Ecto neural progenitor cell (in vitro differentiated cells): ENCODE measurements around the gene FAM13A.

Experiments used
- DNase-seq: peaks from one replicate; pipeline ENCODE4 v3.0.0-alpha.2; 2018; ENCODE audit warnings: low spot score

The FAM13A gene

DNA sequence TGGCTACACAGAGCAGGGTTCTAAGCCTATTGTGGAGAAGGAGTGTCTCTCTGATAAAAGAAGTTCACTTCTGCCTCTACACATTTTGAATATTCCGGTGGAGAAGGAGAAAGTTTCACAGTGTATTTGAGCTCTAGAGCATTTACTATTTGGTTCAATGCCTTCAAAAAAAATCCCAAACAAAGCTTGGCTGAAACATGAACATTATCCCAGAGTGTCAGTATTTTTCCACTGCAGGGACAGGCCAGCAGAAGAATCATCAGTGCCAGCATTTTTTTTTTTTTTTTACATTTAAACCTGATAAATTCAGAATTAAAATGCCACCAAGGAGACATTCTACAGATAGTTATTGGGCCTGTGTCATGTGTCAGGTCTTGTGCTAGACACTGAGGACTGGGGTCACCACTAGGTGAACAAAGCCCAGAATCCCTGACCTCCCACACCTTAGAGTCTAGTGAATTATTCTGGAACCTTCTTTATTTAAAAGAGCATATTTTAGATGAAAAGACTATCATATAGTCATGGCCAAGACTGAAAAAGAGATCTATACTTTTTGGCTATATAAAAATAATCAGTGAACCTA lies 311.3 kb downstream of the FAM13A start:
- no peak for DNase-seq

- no peak for DNase-seq
Measured at GRCh38 chr4:88745175-88745574, 311.8 kb downstream of the FAM13A start.

GRCh38 chr4:88744609-88745008 lies 312.4 kb downstream of the FAM13A start:
- no peak for DNase-seq

DNA sequence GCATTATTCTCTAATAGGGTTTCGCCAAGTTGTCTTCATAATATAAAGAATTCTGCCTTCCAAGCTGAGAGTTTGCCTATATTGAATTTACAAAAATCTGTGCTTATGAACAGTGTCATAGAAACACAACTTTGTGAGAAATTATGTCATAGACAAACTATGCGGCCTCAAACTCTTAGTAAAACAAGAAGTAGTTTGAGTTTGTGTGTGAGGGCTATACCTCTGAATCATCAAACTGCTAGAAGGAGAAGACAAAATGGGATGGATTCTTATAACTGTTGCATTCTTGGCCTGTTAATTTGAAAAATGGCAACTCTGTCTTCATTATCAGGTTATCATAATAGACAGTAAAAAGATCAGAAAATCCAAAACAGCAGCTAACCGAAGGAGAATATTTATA lies 313.3 kb downstream of the FAM13A start:
- DNase-seq, result no peak

DNA sequence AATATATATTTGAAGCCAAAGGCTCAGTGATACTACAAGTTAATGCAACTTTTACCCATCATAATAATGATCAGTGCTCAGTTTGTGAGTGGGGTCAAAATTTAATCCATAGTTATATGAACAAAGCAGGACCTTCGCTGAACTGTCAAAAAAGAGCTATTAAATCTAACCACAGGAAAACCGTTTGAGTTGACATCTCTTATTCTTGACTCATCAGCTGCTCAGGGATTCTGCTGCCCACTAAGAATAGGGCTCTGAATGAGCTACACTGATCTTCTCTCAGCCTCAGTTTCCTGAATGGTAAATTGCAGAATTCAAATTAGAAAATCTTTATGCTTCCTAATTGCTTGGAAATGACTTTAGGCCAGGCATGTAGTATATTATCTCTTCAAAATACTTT lies 314.4 kb downstream of the FAM13A start:
- no peak for DNase-seq

- no peak for DNase-seq
Measured at GRCh38 chr4:88738180-88738579, 318.8 kb downstream of the FAM13A start.

- no peak for DNase-seq
Measured at GRCh38 chr4:88737307-88737941, 319.6 kb downstream of the FAM13A start.

DNA sequence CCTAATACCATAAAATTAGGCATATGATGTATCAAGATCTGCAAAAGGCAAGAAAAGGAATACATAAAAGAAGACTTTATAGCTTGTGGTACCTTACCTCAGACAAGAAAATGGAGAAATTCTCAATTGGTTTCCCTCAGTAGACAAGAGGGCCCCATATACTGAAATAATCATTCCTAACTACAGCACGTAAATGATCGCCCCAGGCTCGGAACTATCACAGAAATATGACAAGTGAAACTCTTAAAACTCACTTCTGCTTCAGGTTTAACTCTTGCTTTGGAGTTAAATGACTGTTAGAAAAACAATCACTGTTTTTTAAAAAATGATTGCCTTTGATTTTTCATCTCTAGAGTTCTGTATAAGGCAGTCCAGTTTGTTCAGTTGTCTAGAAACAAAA lies 320.7 kb downstream of the FAM13A start:
- DNase-seq, result no peak

- no peak for DNase-seq
Measured at GRCh38 chr4:88735564-88735963, 321.4 kb downstream of the FAM13A start.

DNA sequence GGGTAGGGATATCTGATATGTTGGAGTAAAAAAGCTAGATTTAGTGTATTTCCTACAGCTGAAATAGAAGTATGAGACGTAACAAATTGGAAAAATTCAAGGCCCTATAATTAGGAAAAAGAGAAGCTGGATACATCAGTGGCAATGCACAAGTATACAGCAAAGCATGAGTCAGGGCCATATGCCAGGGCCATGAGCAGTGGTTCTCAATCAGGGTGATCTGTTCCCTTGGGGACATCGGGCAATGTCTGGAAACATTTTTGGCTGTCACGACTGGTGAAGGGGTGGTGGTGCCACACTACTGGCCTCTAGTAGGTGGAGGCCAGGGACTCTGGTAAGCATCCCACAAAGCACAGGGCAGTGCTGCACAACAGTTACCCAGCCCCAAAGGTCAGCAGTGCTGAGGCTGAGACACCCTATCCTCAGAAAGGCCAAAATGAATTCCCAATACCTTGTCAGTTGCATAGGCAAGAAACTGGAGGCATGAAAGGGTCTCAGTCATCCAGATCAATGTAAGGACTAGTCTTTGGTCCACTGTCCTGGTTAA lies 322.5 kb downstream of the FAM13A start:
- no peak for DNase-seq

DNA sequence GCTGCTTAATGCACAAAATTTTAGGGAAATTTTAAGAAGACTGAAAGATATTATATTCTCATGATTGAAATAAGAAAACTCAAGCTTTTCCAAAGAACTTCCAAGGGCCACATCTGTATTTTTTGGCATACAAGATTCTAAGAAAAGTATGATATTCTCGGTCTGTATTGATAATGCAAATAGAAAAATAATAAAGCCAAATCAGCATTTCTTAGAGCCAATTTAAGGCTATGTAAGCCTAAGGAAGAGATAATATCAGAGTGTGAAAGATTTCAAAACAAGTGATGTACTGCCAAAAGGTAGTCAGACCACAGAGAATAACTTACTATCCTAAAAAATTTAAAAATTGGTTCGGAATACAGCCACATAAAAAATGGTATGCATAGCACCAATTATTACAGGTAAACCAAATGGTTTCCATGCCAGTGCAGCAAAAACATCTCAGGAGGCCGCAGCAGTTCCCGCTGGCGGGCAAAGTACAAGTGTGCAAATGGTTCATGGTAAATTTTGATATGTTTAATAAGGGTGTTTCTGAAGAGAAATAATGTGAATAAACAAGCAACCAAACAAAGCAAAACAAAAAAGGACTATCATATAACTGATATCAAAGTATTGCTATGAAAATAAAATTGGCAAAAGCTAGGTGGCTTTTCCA lies 324.1 kb downstream of the FAM13A start:
- DNase-seq, result no peak

DNA sequence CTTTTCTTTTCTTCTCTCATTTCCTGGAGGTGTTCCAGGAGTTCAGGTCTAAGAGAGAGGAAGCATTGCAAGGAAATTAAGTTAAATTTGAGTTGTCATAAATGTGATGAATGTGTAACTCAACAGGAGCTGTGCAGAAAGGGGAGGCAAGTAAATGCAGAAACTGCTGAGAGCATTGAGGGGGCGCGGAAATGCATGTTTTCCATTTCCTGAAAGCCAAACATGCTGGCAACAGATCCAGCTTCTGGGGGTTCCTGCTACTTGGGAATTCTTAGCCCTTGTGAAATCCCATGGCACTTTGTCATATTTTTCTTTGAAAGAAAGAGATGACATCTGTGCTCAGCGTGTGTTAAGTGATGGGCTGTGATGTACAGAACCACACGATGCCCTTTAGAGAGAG lies 325.6 kb downstream of the FAM13A start:
- DNase-seq, result no peak

DNA sequence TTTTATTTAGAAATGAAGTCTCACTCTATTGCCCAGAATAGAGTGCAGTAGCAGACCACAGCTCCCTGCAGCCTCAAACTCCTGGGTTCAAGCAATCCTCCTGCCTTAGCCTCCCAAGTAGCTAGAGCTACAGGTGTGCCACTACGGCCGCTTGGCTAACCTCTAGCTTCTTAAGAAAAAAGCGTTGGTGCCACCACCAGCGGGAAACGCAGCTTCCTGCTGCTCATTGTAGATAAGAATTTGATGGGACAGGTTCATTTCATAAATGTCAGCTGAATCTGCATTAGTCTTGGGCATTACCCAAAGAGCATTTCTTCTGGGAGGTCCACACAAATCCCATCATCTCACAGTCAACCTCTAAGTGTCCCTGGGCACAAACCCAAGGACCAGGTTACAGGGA lies 326.2 kb downstream of the FAM13A start:
- no peak for DNase-seq

DNA sequence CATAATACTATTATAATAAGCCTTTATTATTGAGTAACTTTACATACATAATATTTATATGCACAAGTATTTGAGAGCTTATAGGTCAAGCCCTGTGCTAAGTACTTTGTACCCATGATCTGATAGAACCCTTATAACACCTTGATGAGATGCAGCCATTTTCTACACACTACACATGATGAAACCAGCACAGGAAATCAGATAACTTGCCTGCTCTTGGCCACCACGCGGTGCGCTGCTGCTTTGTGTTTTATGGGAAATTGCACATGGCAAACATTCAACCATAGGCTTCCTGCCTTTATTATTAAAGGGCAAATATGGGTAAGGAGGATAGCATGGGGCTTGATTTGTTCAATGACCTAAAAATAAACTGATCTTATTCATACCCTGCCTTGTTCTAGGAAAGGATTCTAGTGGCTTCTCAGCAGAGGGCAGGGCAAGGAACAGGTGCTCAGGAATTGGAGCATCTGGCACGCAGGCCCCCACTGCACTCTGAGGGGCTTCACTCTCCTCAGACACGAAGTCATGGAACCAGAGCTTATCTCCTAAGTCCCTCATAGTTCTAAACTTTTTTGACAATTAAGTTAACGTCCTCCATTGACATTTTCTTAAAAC lies 327.7 kb downstream of the FAM13A start:
- no peak for DNase-seq

- DNase-seq, result no peak
Measured at GRCh38 chr4:88728146-88728545, 328.8 kb downstream of the FAM13A start.

DNA sequence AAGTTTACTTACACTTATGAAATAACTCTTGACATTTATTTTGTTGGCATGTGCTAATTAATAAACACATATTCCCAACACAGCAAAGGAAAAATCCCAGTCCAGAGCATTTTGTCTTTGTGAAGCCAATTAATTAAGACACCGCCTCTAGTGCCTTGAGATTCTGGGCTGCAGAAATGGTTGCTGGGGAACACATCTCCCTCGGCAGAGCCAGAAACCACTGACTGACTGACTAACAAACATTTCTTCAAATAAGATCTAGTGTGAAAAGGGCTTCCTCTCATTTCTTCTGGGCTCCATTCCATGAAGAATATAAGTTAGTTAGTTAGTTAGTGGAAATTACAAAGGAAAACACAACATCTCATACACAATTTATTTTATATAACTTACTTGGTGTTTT lies 331.0 kb downstream of the FAM13A start:
- DNase-seq, result no peak

GRCh38 chr4:88725143-88725542 lies 331.8 kb downstream of the FAM13A start:
- no peak for DNase-seq

DNA sequence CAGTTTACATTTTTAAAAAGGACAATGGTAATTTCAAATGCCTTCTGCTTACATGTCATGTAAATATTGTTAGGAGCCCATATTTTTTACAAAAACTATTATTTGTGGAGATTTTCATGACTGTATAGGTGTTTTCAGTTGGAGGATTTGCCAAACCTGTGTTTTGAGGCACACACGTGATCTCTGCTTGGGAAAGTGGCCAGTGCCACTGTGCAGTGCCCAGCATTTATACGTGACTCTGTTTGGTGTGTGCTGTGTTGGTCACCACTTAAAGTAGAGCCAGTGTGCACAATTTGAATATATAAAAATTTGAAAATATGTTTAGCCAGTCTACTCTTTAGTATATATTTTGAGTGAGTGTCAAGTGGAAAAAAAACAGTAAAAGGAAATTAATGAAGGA lies 332.6 kb downstream of the FAM13A start:
- no peak for DNase-seq

DNA sequence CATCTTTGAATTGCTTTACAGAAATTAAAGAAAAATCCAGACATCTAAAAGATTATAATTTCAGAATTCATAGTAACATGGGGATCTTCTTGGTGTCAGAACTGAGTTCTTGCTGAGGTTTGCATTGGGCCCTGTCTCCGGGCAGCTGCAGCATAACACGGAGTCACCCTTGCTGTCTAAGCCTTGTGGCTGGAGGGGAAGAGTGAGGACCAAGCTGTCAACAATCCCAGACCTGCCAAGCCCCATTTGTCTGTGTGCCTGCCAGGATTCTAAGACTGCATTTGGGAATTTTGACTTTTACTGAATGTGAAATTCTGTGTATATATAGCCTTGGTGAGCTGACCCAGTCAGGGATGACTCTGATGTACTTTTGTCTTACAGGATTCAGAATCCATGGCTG lies 334.2 kb downstream of the FAM13A start:
- no peak for DNase-seq

GRCh38 chr4:88722276-88722780 lies 334.7 kb downstream of the FAM13A start:
- no peak for DNase-seq

DNA sequence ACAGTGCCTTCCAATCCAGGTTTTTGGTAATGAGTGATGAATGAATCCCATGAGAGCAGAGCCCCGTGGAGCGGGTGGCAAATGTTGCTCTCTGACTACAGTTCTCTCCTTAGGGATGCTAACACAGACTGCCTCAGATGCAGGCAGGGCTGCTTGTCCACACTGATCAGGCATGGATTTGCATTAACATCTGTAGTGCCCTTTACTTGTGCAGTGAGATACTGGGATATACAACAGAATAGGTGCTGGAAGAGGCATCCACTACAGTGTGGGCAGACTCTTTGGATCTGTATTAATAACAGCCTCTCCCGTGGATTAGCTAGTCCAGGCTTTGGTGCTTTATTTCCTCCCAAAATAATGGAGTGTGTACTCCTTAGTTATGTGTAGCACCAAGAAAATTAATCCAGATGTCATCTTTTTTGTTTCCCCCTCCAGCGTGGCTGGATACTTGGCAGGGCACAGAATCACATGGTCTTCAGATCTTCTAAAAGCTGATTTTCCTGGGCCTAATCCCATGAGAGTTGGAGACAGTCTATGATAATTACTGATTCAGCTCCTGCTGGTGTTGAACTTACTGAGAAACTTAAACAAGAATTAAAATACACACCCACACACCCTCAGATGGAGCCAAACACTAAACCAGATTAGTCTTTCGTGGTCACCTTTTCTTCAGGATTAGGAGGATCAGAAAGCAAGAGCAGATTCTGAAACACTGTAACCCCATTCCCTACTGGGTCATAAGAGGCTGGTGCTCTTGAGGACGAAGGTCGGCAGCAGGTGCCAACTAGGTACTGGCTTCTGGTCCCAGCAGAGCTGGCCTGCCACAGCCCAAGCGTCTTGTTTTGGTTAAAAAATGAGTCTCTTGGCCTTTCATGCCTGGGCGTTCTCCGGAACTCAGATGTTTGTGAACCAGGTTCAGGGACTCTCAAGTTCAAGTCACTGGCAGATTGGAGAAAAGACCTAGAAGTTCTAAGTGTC lies 336.2 kb downstream of the FAM13A start:
- DNase-seq, result no peak

- DNase-seq, result no peak
Measured at GRCh38 chr4:88719381-88719780, 337.6 kb downstream of the FAM13A start.
